WTC11 (cell line): ENCODE data around the gene CDK5RAP2. TPM values are rescaled to one million over a fixed set of nuclear protein-coding genes. Genes with fewer than 3 reads are reported as not detected.

ENCODE experiments used
- ATAC-seq: fragments of 200-7000 bp; cut with Tn5 transposase; 2 replicates; pipeline ENCODE4 v1.10.0; 2021; ENCODE audit warnings: mild to moderate bottlenecking, moderate library complexity
- CTCF ChIA-PET: fragments of 300-600 bp; sonication (Branson Sonifier 250); formaldehyde crosslinking; loops from one replicate; lab custom pipeline; 2021; ENCODE audit warnings: antibody characterized with exemption; lab: Charles Lee
- POLR2A ChIA-PET: fragments of 350-600 bp; sonication (Branson Sonifier 250); formaldehyde crosslinking; loops from one replicate; lab custom pipeline; 2021; ENCODE audit warnings: antibody characterized with exemption; lab: Charles Lee
- DNase-seq: peaks from one replicate; pipeline ENCODE4 v3.0.0; 2021; ENCODE audit warnings: low spot score
- H3K27ac Mint-ChIP-seq: 2 replicates; pipeline ENCODE4 v1.8.0; 2021; ENCODE audit warnings: mixed read lengths
- H3K27me3 Mint-ChIP-seq: 2 replicates; pipeline ENCODE4 v1.8.0; 2021; ENCODE audit warnings: low read depth, mild to moderate bottlenecking, moderate library complexity, mixed read lengths
- H3K36me3 Mint-ChIP-seq: 2 replicates; pipeline ENCODE4 v1.8.0; 2021; ENCODE audit warnings: mixed read lengths
- H3K4me1 Mint-ChIP-seq: 2 replicates; pipeline ENCODE4 v1.8.0; 2022; ENCODE audit warnings: mixed read lengths
- H3K4me3 Mint-ChIP-seq: 2 replicates; pipeline ENCODE4 v1.8.0; 2021; ENCODE audit warnings: mild to moderate bottlenecking, moderate library complexity, mixed read lengths
- H3K9me3 Mint-ChIP-seq: 2 replicates; pipeline ENCODE4 v1.8.0; 2021; ENCODE audit warnings: mixed read lengths
- CREM ChIP-seq: sonication (generic); formaldehyde crosslinking; IDR thresholded peaks from 2 replicates; pipeline ENCODE4 v1.8.1; 2022; ENCODE audit warnings: mild to moderate bottlenecking, missing genetic modification reagents, moderate library complexity
- ETV6 ChIP-seq: sonication (generic); formaldehyde crosslinking; IDR thresholded peaks from 2 replicates; pipeline ENCODE4 v1.8.1; 2022; ENCODE audit warnings: mild to moderate bottlenecking, missing genetic modification reagents
- FOXJ3 ChIP-seq: sonication (generic); formaldehyde crosslinking; IDR thresholded peaks from 2 replicates; pipeline ENCODE4 v1.9.0; 2021; ENCODE audit warnings: missing genetic modification reagents, mild to moderate bottlenecking, borderline replicate concordance
- FOXP4 ChIP-seq: sonication (generic); formaldehyde crosslinking; IDR thresholded peaks from 2 replicates; pipeline ENCODE4 v1.8.0; 2022; ENCODE audit warnings: mild to moderate bottlenecking, missing genetic modification reagents
- GRHL2 ChIP-seq: fragments of 250-450 bp; sonication (Bioruptor Pico); IDR thresholded peaks from 2 replicates; pipeline ENCODE4 v1.8.0; 2022; ENCODE audit warnings: mild to moderate bottlenecking, moderate library complexity; ENCODE audit not compliant: insufficient replicate concordance, severe bottlenecking
- HMGXB4 ChIP-seq: sonication (generic); formaldehyde crosslinking; IDR thresholded peaks from 2 replicates; pipeline ENCODE4 v1.8.1; 2023; ENCODE audit warnings: mild to moderate bottlenecking, moderate library complexity, missing genetic modification reagents
- JUN ChIP-seq: sonication (generic); formaldehyde crosslinking; IDR thresholded peaks from 2 replicates; pipeline ENCODE4 v1.8.0; 2023; ENCODE audit warnings: mild to moderate bottlenecking, missing genetic modification reagents
- MLX ChIP-seq: sonication (generic); formaldehyde crosslinking; IDR thresholded peaks from 2 replicates; pipeline ENCODE4 v1.8.1; 2023; ENCODE audit warnings: mild to moderate bottlenecking, missing genetic modification reagents, moderate library complexity
- NR2C2 ChIP-seq: sonication (generic); formaldehyde crosslinking; IDR thresholded peaks from 2 replicates; pipeline ENCODE4 v1.8.0; 2022; ENCODE audit warnings: mild to moderate bottlenecking, missing genetic modification reagents
- OVOL2 ChIP-seq: fragments of 250-450 bp; sonication (Bioruptor Pico); IDR thresholded peaks from 2 replicates; pipeline ENCODE4 v1.9.0; 2021; ENCODE audit warnings: mild to moderate bottlenecking, borderline replicate concordance
- PREB ChIP-seq: sonication (generic); formaldehyde crosslinking; IDR thresholded peaks from 2 replicates; pipeline ENCODE4 v1.8.1; 2022; ENCODE audit warnings: mild to moderate bottlenecking, missing genetic modification reagents, moderate library complexity, borderline replicate concordance
- PRRX2 ChIP-seq: fragments of 250-450 bp; sonication (Bioruptor Pico); IDR thresholded peaks from 2 replicates; pipeline ENCODE4 v1.8.0; 2021; ENCODE audit warnings: mild to moderate bottlenecking
- RELA ChIP-seq: sonication (generic); formaldehyde crosslinking; IDR thresholded peaks from 2 replicates; pipeline ENCODE4 v1.8.1; 2022; ENCODE audit warnings: missing genetic modification reagents, mild to moderate bottlenecking, borderline replicate concordance
- SMAD3 ChIP-seq: sonication (generic); formaldehyde crosslinking; IDR thresholded peaks from 2 replicates; pipeline ENCODE4 v1.8.0; 2022; ENCODE audit warnings: missing genetic modification reagents, mild to moderate bottlenecking, borderline replicate concordance
- SMAD4 ChIP-seq: sonication (generic); formaldehyde crosslinking; IDR thresholded peaks from 2 replicates; pipeline ENCODE4 v1.8.0; 2022; ENCODE audit warnings: mild to moderate bottlenecking, missing genetic modification reagents
- STAT6 ChIP-seq: sonication (generic); formaldehyde crosslinking; conservative IDR thresholded peaks from 2 replicates; pipeline ENCODE4 v1.8.1; 2023; ENCODE audit warnings: mild to moderate bottlenecking, low read depth, missing genetic modification reagents, moderate library complexity
- TEAD1 ChIP-seq: sonication (generic); formaldehyde crosslinking; IDR thresholded peaks from 2 replicates; pipeline ENCODE4 v1.8.0; 2022; ENCODE audit warnings: mild to moderate bottlenecking, missing genetic modification reagents
- TEAD4 ChIP-seq: sonication (generic); formaldehyde crosslinking; IDR thresholded peaks from 2 replicates; pipeline ENCODE4 v1.8.0; 2022; ENCODE audit warnings: mild to moderate bottlenecking, missing genetic modification reagents
- ZBTB43 ChIP-seq: sonication (generic); formaldehyde crosslinking; IDR thresholded peaks from 2 replicates; pipeline ENCODE4 v1.8.1; 2023; ENCODE audit warnings: mild to moderate bottlenecking, missing genetic modification reagents
- ZNF263 ChIP-seq: sonication (generic); formaldehyde crosslinking; IDR thresholded peaks from 2 replicates; pipeline ENCODE4 v1.8.1; 2022; ENCODE audit warnings: low read depth, mild to moderate bottlenecking, moderate library complexity, missing genetic modification reagents
- ZNF317 ChIP-seq: sonication (generic); formaldehyde crosslinking; IDR thresholded peaks from 2 replicates; pipeline ENCODE4 v1.8.1; 2023; ENCODE audit warnings: low read depth, mild to moderate bottlenecking, moderate library complexity, missing genetic modification reagents, borderline replicate concordance
- ZNF423 ChIP-seq: fragments of 250-450 bp; sonication (Bioruptor Pico); IDR thresholded peaks from 2 replicates; pipeline ENCODE4 v2.1.2; 2022; ENCODE audit warnings: mild to moderate bottlenecking, moderate library complexity
- ZNF671 ChIP-seq: fragments of 250-450 bp; sonication (Bioruptor Pico); IDR thresholded peaks from 2 replicates; pipeline ENCODE4 v1.8.0; 2021; ENCODE audit warnings: mild to moderate bottlenecking
- total RNA-seq: library from RNA; stranded (reverse); gene quantifications from 3 replicates; pipeline ENCODE4 v1.2.3, GENCODE V29; 2021

Gene CDK5RAP2
- total RNA-seq, 1 experiment from 2014 or later, result 48.3 TPM

- TF ChIP-seq FOXP4 (CRISPR knock-in tag) (no peak), NR2C2 (CRISPR knock-in tag) (no peak), SMAD4 (CRISPR knock-in tag) (no peak), TEAD1 (no peak)
These were observed 180.0 kb downstream of the CDK5RAP2 start (continued) for GRCh38 chr9:120399940-120400339.

GRCh38 chr9:120398286-120398685, 181.7 kb downstream of the CDK5RAP2 start:
- ATAC-seq (no peak), DNase-seq (no peak)
- H3K4me1 Mint-ChIP-seq, result no peaks in the 10 kb centered on the region
- TF ChIP-seq OVOL2 (CRISPR knock-in tag) (no peak), PREB (no peak), HMGXB4 (no peak), MLX (CRISPR knock-in tag) (no peak), TEAD4 (CRISPR knock-in tag) (no peak), CREM (CRISPR knock-in tag) (no peak), ZNF423 (CRISPR knock-in tag) (no peak), ETV6 (CRISPR knock-in tag) (no peak), TEAD1 (no peak), PRRX2 (no peak), SMAD3 (CRISPR knock-in tag) (no peak), GRHL2 (CRISPR knock-in tag) (no peak), ZNF317 (no peak)
- peaks cover 72% of the 10 kb centered on the region for H3K36me3 Mint-ChIP-seq
- CTCF ChIA-PET, result no interaction called here
- no peak overlapping the region for H3K27ac Mint-ChIP-seq
- H3K9me3 Mint-ChIP-seq, result no peaks in the 10 kb centered on the region
- H3K4me3 Mint-ChIP-seq, result no peak overlapping the region
- no peaks in the 10 kb centered on the region for H3K27me3 Mint-ChIP-seq
- POLR2A ChIA-PET, result no interaction called here

GRCh38 chr9:120397453-120397852, 182.5 kb downstream of the CDK5RAP2 start:
- POLR2A ChIA-PET, result no interaction called here
- TF ChIP-seq FOXJ3 (CRISPR knock-in tag), result no peak
- no peak for TF ChIP-seq RELA (CRISPR knock-in tag)
- no peak for TF ChIP-seq JUN (CRISPR knock-in tag)
- no peak for TF ChIP-seq STAT6 (CRISPR knock-in tag)
- TF ChIP-seq ZNF671 (CRISPR knock-in tag), result no peak
- TF ChIP-seq ZNF263 (CRISPR knock-in tag), result no peak
- TF ChIP-seq MLX (CRISPR knock-in tag), result no peak
- no peak for TF ChIP-seq ZBTB43 (CRISPR knock-in tag)

More at GRCh38 chr9:120397453-120397852, 182.5 kb downstream of the CDK5RAP2 start:
- Mint-ChIP-seq H3K27ac (no peak overlapping the region), H3K9me3 (no peaks in the 10 kb centered on the region), H3K4me3 (no peak overlapping the region), H3K4me1 (no peaks in the 10 kb centered on the region), H3K36me3 (peaks cover 72% of the 10 kb centered on the region), H3K27me3 (no peaks in the 10 kb centered on the region)
- no peak for DNase-seq
- CTCF ChIA-PET, result no interaction called here
- ATAC-seq, result no peak
